Mesenchymal stem cell (in vitro differentiated cells and primary cell): ENCODE data around the gene PLCXD3.

Experiments
- DNase-seq: peaks from one replicate; pipeline ENCODE4 v3.0.0-alpha.2; 2013
- H2AFZ ChIP-seq: one replicate; pipeline ENCODE4 v1.6.1; 2013; ENCODE audit warnings: low read depth, mild to moderate bottlenecking, control low read depth, inconsistent platforms, low read length, moderate library complexity
- H2AK5ac ChIP-seq: 2 replicates; pipeline ENCODE4 v1.6.1; 2013; ENCODE audit warnings: low read length, moderate library complexity, mild to moderate bottlenecking, inconsistent platforms; ENCODE audit not compliant: severe bottlenecking
- H2BK120ac ChIP-seq: one replicate; pipeline ENCODE4 v1.6.1; 2013; ENCODE audit warnings: low read depth, mild to moderate bottlenecking, inconsistent platforms, low read length, moderate library complexity
- H2BK12ac ChIP-seq, 2 experiments: one replicate each; pipeline ENCODE4 v1.6.1; 2013; ENCODE audit warnings: inconsistent platforms in 2 of 2, low read length in 2 of 2, mild to moderate bottlenecking in 2 of 2, moderate library complexity in 2 of 2, control low read depth in 1 of 2
- H2BK15ac ChIP-seq: one replicate; pipeline ENCODE4 v1.6.1; 2013; ENCODE audit warnings: mild to moderate bottlenecking, low read depth, inconsistent platforms; ENCODE audit not compliant: poor library complexity, severe bottlenecking
- H2BK5ac ChIP-seq: 2 replicates; pipeline ENCODE4 v1.6.1; 2013; ENCODE audit warnings: low read depth, mild to moderate bottlenecking, low read length, control low read depth, inconsistent platforms; ENCODE audit not compliant: poor library complexity, severe bottlenecking
- H3K14ac ChIP-seq, 2 experiments: one replicate each; pipeline ENCODE4 v1.6.1; 2013; ENCODE audit warnings: inconsistent platforms in 2 of 2, low read length in 2 of 2, control low read depth in 1 of 2, mild to moderate bottlenecking in 1 of 2, moderate library complexity in 1 of 2
- H3K18ac ChIP-seq, 2 experiments: one replicate each; pipeline ENCODE4 v1.6.1; 2013; ENCODE audit warnings: inconsistent platforms in 2 of 2, low read length in 2 of 2, control low read depth in 1 of 2, low read depth in 1 of 2, mild to moderate bottlenecking in 1 of 2
- H3K23ac ChIP-seq, 2 experiments: one replicate each; pipeline ENCODE4 v1.6.1; 2013; ENCODE audit warnings: inconsistent platforms in 2 of 2, low read length in 2 of 2, mild to moderate bottlenecking in 2 of 2, moderate library complexity in 2 of 2, control low read depth in 1 of 2
- H3K27ac ChIP-seq: 2 replicates; pipeline ENCODE4 v1.5.1; 2013; ENCODE audit warnings: mild to moderate bottlenecking, moderate library complexity, low read length, control low read depth, inconsistent platforms; ENCODE audit not compliant: poor library complexity, severe bottlenecking
- H3K27me3 ChIP-seq, 2 experiments: 2 replicates each; pipeline versions ENCODE4 v1.6.1 to v1.7.0; 2013; ENCODE audit warnings: low read length in 2 of 2, mild to moderate bottlenecking in 2 of 2, moderate library complexity in 2 of 2, control low read depth in 1 of 2, inconsistent platforms in 1 of 2; ENCODE audit not compliant: control insufficient read depth in 1 of 2, insufficient read depth in 1 of 2
- H3K36me3 ChIP-seq, 2 experiments: 2 replicates each; pipeline versions ENCODE4 v1.6.1 to v1.7.0; 2013; ENCODE audit warnings: low read length in 2 of 2, control low read depth in 1 of 2, inconsistent platforms in 1 of 2, low read depth in 1 of 2, mild to moderate bottlenecking in 1 of 2; ENCODE audit not compliant: insufficient read depth in 2 of 2, control insufficient read depth in 1 of 2
- H3K4ac ChIP-seq, 2 experiments: one replicate each; pipeline ENCODE4 v1.6.1; 2013; ENCODE audit warnings: inconsistent platforms in 2 of 2, low read length in 2 of 2, mild to moderate bottlenecking in 2 of 2, moderate library complexity in 2 of 2, control low read depth in 1 of 2, low read depth in 1 of 2
- H3K4me1 ChIP-seq: 2 replicates; pipeline ENCODE4 v1.6.1; 2013; ENCODE audit warnings: low read depth, low read length, control low read depth; ENCODE audit not compliant: control insufficient read depth, insufficient read depth
- H3K4me2 ChIP-seq: 2 replicates; pipeline ENCODE4 v1.6.1; 2013; ENCODE audit warnings: low read length, mild to moderate bottlenecking, inconsistent platforms; ENCODE audit not compliant: poor library complexity, severe bottlenecking
- H3K4me3 ChIP-seq, 2 experiments: 2 replicates each; pipeline versions ENCODE4 v1.5.1 to v1.7.0; 2013; ENCODE audit warnings: low read length in 2 of 2, mild to moderate bottlenecking in 2 of 2, control low read depth in 1 of 2, low read depth in 1 of 2; ENCODE audit not compliant: insufficient read depth in 1 of 2
- H3K79me1 ChIP-seq: replicated peaks from 2 replicates; pipeline ENCODE4 v1.6.1; 2013; ENCODE audit warnings: mild to moderate bottlenecking, control low read depth, low read length, inconsistent platforms; ENCODE audit not compliant: poor library complexity, severe bottlenecking
- H3K9ac ChIP-seq: 2 replicates; pipeline ENCODE4 v1.7.0; 2013; ENCODE audit warnings: mild to moderate bottlenecking, low read length, moderate library complexity
- H3K9me3 ChIP-seq: 2 replicates; pipeline ENCODE4 v1.7.0; 2013; ENCODE audit warnings: mild to moderate bottlenecking, low read length; ENCODE audit not compliant: control insufficient read depth
- H4K8ac ChIP-seq: one replicate; pipeline ENCODE4 v1.6.1; 2013; ENCODE audit warnings: inconsistent platforms, mild to moderate bottlenecking, low read length, moderate library complexity
- H4K91ac ChIP-seq: one replicate; pipeline ENCODE4 v1.6.1; 2013; ENCODE audit warnings: mild to moderate bottlenecking, low read length, inconsistent platforms
- WGBS: methylation state at CpG from one replicate; pipeline ENCODE4 v1.1.7; 2013; ENCODE audit warnings: mixed read lengths; 5-methylcytosine and 5-hydroxymethylcytosine counted together

Gene PLCXD3

DNA sequence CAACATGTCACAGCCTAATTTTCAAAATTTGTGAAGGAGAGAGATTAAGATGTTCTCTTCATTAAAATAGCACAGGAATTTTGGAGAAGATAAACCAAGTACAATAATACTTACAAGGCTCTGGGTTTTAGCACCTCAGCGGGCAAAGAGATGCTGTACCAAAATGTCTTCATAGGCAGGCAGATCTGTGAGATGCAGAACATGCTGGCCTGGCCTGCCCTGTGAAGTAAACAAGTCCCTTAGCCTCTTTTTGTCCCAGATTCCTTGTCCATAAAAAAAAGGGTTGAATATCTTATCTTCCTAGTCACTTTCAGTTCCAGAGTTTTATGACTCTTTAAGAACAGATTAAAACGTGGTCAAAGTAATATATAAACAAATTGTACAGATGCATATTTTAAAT is 244.0 kb downstream of the PLCXD3 start:
- H3K27me3 ChIP-seq = no peaks in the 10 kb centered on the region
- H3K14ac ChIP-seq = no peak overlapping the region
- DNase-seq = no peak
- no peak overlapping the region for H2AFZ ChIP-seq
- no peaks in the 10 kb centered on the region for H3K36me3 ChIP-seq
- H2BK120ac ChIP-seq = no peak overlapping the region
- no peak overlapping the region for H4K91ac ChIP-seq
- H3K4me2 ChIP-seq = no peak overlapping the region
- H3K18ac ChIP-seq = no peak overlapping the region
- H3K4ac ChIP-seq = no peak overlapping the region
- no peak overlapping the region for H3K4me3 ChIP-seq
- no peak overlapping the region for H4K8ac ChIP-seq
- H3K27ac ChIP-seq = no peak overlapping the region
- H2BK12ac ChIP-seq = no peak overlapping the region
- H3K23ac ChIP-seq = no peak overlapping the region
- no peak overlapping the region for H2BK15ac ChIP-seq
- no peak overlapping the region for H2BK5ac ChIP-seq
- H2AK5ac ChIP-seq = no peak overlapping the region
- no peaks in the 10 kb centered on the region for H3K9me3 ChIP-seq
- H3K4me1 ChIP-seq = no peaks in the 10 kb centered on the region
- H3K9ac ChIP-seq = no peak overlapping the region
- no peaks in the 10 kb centered on the region for H3K79me1 ChIP-seq
- WGBS = 75% methylated on average over 1 of the region's 2 CpGs

DNA sequence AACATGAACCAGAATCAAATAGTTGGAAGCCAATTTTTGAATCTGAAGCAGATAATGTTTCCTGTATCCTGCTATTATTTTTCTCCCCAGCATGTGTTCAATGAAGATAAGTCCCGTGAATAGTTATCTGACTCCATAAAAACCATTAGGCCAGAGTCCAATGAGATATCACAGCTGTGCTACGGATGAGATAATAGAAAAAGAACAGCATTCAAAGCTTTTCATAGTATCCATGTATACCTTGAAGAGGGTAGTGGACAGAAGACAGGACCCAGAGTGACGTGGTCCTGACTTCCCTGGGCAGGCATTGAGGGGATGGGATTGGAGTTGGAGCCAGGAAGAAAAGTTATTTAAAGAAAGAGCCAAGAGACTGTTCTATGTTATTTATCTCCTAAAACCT is 246.4 kb downstream of the PLCXD3 start:
- H3K9me3 ChIP-seq = no peaks in the 10 kb centered on the region
- H4K8ac ChIP-seq = no peak overlapping the region
- no peak overlapping the region for H3K14ac ChIP-seq
- H3K4me2 ChIP-seq = no peak overlapping the region
- no peak overlapping the region for H2BK15ac ChIP-seq
- no peak overlapping the region for H2BK5ac ChIP-seq
- H3K27ac ChIP-seq = no peak overlapping the region
- H2BK120ac ChIP-seq = no peak overlapping the region
- H3K4me3 ChIP-seq = no peak overlapping the region
- WGBS = 60% methylated on average over 3 of the region's 3 CpGs
- no peaks in the 10 kb centered on the region for H3K36me3 ChIP-seq
- H3K79me1 ChIP-seq = no peaks in the 10 kb centered on the region
- no peak overlapping the region for H3K9ac ChIP-seq
- H3K18ac ChIP-seq = no peak overlapping the region
- H3K4me1 ChIP-seq = no peaks in the 10 kb centered on the region
- no peak for DNase-seq
- no peak overlapping the region for H3K4ac ChIP-seq
- no peaks in the 10 kb centered on the region for H3K27me3 ChIP-seq
- no peak overlapping the region for H3K23ac ChIP-seq
- no peak overlapping the region for H2AK5ac ChIP-seq
- no peak overlapping the region for H2AFZ ChIP-seq
- no peak overlapping the region for H4K91ac ChIP-seq
- H2BK12ac ChIP-seq = no peak overlapping the region

DNA sequence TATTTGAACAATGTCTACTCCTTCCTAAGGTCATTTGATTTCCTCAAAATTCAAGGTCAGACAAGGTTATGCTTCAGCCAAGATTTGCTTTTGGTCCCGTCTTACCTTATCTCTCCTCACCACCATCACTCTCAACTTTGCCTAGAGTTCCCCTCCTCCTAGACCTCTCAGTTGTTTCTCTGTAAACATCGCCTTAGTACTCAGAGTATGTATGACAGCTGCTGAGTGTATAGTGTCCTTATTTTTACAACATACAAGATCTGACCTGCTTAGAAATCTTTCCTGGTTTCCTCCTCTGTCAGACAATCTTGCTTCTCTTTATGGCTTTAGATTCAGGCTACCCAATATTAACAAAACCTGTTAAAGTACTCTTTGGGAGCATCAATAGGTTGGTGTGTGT is 247.1 kb downstream of the PLCXD3 start:
- Histone ChIP-seq H3K18ac (no peak overlapping the region), H3K27ac (no peak overlapping the region), H3K4ac (no peak overlapping the region), H3K4me3 (no peak overlapping the region), H4K8ac (no peak overlapping the region), H3K23ac (no peak overlapping the region), H3K79me1 (no peaks in the 10 kb centered on the region), H2BK12ac (no peak overlapping the region), H2BK120ac (no peak overlapping the region), H3K9me3 (no peaks in the 10 kb centered on the region), H3K14ac (no peak overlapping the region), H3K9ac (no peak overlapping the region), H2BK5ac (no peak overlapping the region), H3K36me3 (no peaks in the 10 kb centered on the region), H3K27me3 (no peaks in the 10 kb centered on the region), H2BK15ac (no peak overlapping the region), H2AK5ac (no peak overlapping the region), H2AFZ (no peak overlapping the region), H3K4me2 (no peak overlapping the region), H4K91ac (no peak overlapping the region), H3K4me1 (no peaks in the 10 kb centered on the region)
- 50% methylated on average over 1 of the region's 2 CpGs for WGBS
- no peak for DNase-seq
